ENCODE data around the gene LFNG.

LFNG gene

DNA sequence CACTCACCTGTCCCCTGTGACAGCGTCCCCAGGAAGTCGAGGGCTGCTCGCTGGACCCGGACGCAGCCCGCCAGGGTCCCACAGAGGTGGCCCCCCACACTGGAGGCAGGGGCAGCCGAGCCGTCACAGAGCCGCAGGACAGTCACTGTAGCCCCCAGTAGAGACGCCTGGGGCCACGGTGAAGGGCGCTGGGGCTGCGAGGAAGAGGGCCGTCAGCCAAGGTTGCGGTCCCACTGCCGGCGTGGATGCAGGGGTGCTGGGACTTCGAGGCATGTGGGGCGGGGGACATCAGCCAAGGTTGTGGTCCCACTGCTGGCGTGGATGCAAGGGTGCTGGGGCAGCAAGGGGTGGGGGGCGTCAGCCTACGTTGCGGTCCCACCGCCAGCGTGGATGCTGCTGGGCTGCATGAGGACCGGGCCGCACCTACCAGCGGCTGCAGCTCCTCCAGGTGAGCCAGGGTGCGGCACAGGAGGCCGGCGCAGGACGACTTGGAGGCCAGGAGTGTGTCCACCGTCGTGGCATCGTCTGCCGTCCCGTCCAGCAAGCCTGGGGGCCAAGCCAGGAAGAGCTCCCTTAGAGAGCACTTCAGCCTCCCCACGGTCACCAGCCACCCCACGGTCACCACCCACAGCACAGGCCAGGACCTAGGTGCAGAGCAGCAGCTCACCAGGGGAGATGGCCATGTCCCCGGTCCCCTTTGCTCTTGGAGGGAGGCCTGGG is 21.9 kb downstream of the LFNG start:
- H3K4me2 ChIP-seq (ENCODE audit: low read length), result no peak overlapping the region
- no peaks in the 10 kb centered on the region for H3K9me2 ChIP-seq (ENCODE audit: low read depth, low read length)
- no peaks in the 10 kb centered on the region for H3K79me2 ChIP-seq (ENCODE audit: insufficient read depth, low read length)
- H3K36me3 ChIP-seq (ENCODE audit: insufficient read depth, low read length), result peaks cover 62% of the 10 kb centered on the region
- no peaks in the 10 kb centered on the region for H3F3A ChIP-seq (ENCODE audit: insufficient read depth, low read length)
- TF ChIP-seq, protein P1, sequence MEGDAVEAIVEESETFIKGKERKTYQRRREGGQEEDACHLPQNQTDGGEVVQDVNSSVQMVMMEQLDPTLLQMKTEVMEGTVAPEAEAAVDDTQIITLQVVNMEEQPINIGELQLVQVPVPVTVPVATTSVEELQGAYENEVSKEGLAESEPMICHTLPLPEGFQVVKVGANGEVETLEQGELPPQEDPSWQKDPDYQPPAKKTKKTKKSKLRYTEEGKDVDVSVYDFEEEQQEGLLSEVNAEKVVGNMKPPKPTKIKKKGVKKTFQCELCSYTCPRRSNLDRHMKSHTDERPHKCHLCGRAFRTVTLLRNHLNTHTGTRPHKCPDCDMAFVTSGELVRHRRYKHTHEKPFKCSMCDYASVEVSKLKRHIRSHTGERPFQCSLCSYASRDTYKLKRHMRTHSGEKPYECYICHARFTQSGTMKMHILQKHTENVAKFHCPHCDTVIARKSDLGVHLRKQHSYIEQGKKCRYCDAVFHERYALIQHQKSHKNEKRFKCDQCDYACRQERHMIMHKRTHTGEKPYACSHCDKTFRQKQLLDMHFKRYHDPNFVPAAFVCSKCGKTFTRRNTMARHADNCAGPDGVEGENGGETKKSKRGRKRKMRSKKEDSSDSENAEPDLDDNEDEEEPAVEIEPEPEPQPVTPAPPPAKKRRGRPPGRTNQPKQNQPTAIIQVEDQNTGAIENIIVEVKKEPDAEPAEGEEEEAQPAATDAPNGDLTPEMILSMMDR (IDR thresholded peaks at IDR 0.05; ENCODE audit: low read length), result no peak
- TF ChIP-seq EZH2 (IDR thresholded peaks at IDR 0.05; ENCODE audit: borderline replicate concordance, low read length), result no peak
- H4K20me1 ChIP-seq (ENCODE audit: insufficient read depth, low read length), result no peaks in the 10 kb centered on the region
- no peak overlapping the region for H3K4me3 ChIP-seq (ENCODE audit: low read depth, low read length, poor library complexity, severe bottlenecking)
- H3K9me3 ChIP-seq (ENCODE audit: low read length), result no peaks in the 10 kb centered on the region
- no peak overlapping the region for H3K27ac ChIP-seq (ENCODE audit: low read depth, low read length, poor library complexity, severe bottlenecking)
- no peaks in the 10 kb centered on the region for H3K4me1 ChIP-seq (ENCODE audit: insufficient read depth, low read length, severe bottlenecking)
- no peak overlapping the region for H3K9ac ChIP-seq (ENCODE audit: low read length)
- no peak overlapping the region for H2AFZ ChIP-seq (ENCODE audit: low read length)
- no peaks in the 10 kb centered on the region for H3K27me3 ChIP-seq (ENCODE audit: insufficient read depth, low read length)

DNA sequence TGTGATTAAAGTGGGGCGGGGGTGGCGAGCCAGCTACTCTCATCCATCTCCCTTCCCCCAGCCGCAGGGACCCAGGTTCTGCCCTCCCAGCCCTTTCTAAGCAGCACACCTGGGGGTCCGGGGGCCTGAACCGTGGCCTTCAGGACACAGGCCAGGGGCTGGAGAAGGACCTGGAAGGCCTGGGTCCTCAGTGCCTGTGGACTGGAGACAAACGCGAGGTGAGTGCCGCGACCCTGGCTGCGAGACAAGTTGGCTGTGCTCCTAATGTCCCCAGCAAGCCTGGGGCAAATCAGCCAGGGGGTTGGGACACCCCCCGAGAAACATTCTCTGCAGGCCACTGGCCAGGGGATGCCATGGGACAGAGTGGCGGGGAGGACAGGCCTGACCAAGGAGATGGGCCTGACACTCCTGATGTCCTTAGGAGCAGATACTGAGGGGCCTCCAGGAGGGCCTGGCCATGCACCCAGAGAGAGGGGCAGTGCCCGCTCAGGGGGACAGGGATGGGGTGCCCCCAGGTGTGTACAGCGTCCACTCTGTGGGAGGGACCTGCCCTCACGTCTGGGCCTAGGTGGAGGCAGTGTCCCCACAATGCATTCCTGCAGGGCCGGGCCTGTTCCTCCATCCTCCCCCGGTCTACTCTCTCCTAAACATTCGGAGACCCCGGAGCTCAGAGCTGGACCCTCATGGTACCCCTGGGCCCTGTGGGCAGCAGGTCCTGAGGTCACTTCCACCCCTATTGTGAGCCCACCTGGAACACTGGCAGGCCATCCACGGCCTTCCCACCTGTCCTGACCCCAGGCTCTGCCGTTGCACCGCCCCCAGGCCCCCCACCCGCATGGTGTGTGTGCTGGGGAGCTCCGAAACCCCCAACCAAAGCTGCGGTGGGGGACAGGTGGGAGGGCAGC is 22.7 kb downstream of the LFNG start:
- H3K4me2 ChIP-seq (ENCODE audit: low read length), result no peak overlapping the region
- H3K4me3 ChIP-seq (ENCODE audit: low read depth, low read length, poor library complexity, severe bottlenecking), result no peak overlapping the region
- H3K27me3 ChIP-seq (ENCODE audit: insufficient read depth, low read length), result no peaks in the 10 kb centered on the region
- no peaks in the 10 kb centered on the region for H3K4me1 ChIP-seq (ENCODE audit: insufficient read depth, low read length, severe bottlenecking)
- no peak overlapping the region for H2AFZ ChIP-seq (ENCODE audit: low read length)
- H4K20me1 ChIP-seq (ENCODE audit: insufficient read depth, low read length), result no peaks in the 10 kb centered on the region
- no peak overlapping the region for H3K9ac ChIP-seq (ENCODE audit: low read length)
- TF ChIP-seq, protein P1 (IDR thresholded peaks at IDR 0.05; ENCODE audit: low read length), result no peak
- TF ChIP-seq EZH2 (IDR thresholded peaks at IDR 0.05; ENCODE audit: borderline replicate concordance, low read length), result no peak
- no peaks in the 10 kb centered on the region for H3K79me2 ChIP-seq (ENCODE audit: insufficient read depth, low read length)
- peaks cover 67% of the 10 kb centered on the region for H3K36me3 ChIP-seq (ENCODE audit: insufficient read depth, low read length)
- no peaks in the 10 kb centered on the region for H3K9me2 ChIP-seq (ENCODE audit: low read depth, low read length)
- no peaks in the 10 kb centered on the region for H3F3A ChIP-seq (ENCODE audit: insufficient read depth, low read length)
- no peaks in the 10 kb centered on the region for H3K9me3 ChIP-seq (ENCODE audit: low read length)
- H3K27ac ChIP-seq (ENCODE audit: low read depth, low read length, poor library complexity, severe bottlenecking), result no peak overlapping the region

DNA sequence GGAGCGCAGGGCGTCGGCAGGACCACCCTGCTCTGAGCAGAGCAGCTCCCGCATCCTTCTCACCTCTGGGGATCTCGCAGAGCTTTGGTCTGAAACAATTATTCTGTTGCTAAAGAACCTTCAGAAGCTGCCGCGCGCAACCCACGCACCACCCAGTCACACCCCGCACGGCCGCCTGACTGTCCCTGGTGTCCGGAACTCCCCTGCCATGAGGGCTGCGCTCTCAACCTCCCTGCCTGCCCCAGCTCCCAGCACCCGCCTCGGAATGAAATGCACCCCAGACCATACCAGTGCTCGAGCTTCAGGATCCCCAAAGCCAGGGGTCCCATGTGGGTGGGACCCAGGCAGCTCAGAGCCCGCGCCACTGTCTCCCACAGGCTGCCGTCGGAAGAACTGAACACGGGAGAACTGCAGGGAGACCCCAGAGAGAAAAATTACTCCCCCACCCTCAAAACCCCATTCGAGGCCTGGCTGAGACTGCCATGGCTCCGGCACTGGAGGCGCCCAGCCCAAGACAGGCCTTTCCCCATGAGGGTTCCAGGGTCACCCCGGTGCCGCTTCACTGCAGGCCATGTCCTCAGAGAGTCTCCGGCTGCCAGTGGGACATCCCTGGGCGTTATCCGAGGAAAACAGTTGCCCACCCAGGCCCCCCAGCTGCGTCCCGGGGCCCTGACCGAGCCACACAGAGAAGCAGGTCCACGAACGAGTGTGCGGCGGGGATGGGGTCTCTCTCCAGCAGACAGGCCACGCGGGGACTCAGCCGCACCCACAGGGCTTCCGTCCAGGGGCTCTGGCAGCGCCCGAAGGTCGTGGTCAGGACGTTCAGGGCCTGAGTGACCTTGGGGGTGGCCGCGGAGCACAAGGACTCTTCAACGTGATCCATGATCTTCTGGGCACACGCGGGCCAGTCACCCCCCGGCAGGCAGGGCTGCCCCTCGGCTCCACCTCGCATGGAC is 23.6 kb downstream of the LFNG start:
- Histone ChIP-seq H3K27me3 (ENCODE audit: insufficient read depth, low read length) (no peaks in the 10 kb centered on the region), H3K9me3 (ENCODE audit: low read length) (no peaks in the 10 kb centered on the region), H3K4me3 (ENCODE audit: low read depth, low read length, poor library complexity, severe bottlenecking) (no peak overlapping the region), H3K27ac (ENCODE audit: low read depth, low read length, poor library complexity, severe bottlenecking) (no peak overlapping the region), H3K4me2 (ENCODE audit: low read length) (no peak overlapping the region), H4K20me1 (ENCODE audit: insufficient read depth, low read length) (no peaks in the 10 kb centered on the region), H3K79me2 (ENCODE audit: insufficient read depth, low read length) (no peaks in the 10 kb centered on the region), H3K9me2 (ENCODE audit: low read depth, low read length) (no peaks in the 10 kb centered on the region), H3F3A (ENCODE audit: insufficient read depth, low read length) (no peaks in the 10 kb centered on the region), H3K9ac (ENCODE audit: low read length) (no peak overlapping the region), H2AFZ (ENCODE audit: low read length) (no peak overlapping the region), H3K36me3 (ENCODE audit: insufficient read depth, low read length) (peaks cover 69% of the 10 kb centered on the region), H3K4me1 (ENCODE audit: insufficient read depth, low read length, severe bottlenecking) (no peaks in the 10 kb centered on the region)
- TF ChIP-seq, protein P1 (IDR thresholded peaks at IDR 0.05; ENCODE audit: low read length), result no peak
- no peak for TF ChIP-seq EZH2 (IDR thresholded peaks at IDR 0.05; ENCODE audit: borderline replicate concordance, low read length)
